ENCODE data around the gene TRIM61.
"Not testable (repeated sequence)": the region's sequence is repeated elsewhere in the genome, so short reads cannot be mapped to it uniquely, and the experiment has no call there.

DNA sequence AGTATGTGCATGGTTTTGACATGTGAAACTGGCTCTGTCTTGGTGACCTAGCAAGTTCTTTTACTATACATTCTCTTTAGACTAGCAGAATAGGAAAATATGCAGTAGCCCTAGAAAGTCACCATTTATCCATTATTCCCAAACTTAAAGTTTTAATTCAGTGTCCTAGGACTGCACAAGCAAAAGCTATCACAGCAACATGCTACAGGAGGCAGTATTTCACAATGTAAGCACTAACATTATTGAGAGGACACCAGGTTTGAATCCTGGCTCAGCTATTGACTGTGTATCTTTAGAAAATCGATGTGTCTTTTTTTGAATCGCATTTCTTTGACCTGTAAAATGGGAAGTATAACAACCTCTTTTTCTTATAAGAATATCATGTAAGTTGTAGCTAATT lies 5.5 kb downstream of the TRIM61 start:
- not testable (repeated sequence) for TF ChIP-seq POLR2A (IDR thresholded peaks at IDR 0.05); POLR2AphosphoS5 (IDR thresholded peaks at IDR 0.05; ENCODE audit: insufficient read depth in 1 of 2, low read depth in 1 of 2)
- TF ChIP-seq, protein P1, sequence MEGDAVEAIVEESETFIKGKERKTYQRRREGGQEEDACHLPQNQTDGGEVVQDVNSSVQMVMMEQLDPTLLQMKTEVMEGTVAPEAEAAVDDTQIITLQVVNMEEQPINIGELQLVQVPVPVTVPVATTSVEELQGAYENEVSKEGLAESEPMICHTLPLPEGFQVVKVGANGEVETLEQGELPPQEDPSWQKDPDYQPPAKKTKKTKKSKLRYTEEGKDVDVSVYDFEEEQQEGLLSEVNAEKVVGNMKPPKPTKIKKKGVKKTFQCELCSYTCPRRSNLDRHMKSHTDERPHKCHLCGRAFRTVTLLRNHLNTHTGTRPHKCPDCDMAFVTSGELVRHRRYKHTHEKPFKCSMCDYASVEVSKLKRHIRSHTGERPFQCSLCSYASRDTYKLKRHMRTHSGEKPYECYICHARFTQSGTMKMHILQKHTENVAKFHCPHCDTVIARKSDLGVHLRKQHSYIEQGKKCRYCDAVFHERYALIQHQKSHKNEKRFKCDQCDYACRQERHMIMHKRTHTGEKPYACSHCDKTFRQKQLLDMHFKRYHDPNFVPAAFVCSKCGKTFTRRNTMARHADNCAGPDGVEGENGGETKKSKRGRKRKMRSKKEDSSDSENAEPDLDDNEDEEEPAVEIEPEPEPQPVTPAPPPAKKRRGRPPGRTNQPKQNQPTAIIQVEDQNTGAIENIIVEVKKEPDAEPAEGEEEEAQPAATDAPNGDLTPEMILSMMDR (IDR thresholded peaks at IDR 0.05) = not testable (repeated sequence)

Measured in vagina (tissue), 2 donors.